Subcutaneous adipose tissue (tissue), 4 donors: ENCODE results near the gene DTNBP1. TPM values are rescaled to one million over a fixed set of nuclear protein-coding genes. Genes with fewer than 3 reads are reported as not detected.

Experiments
- CTCF ChIP-seq: fragments of 450-650 bp; IDR thresholded peaks from one replicate; pipeline ENCODE4 v1.5.1; 2016; ENCODE audit warnings: low read depth, mild to moderate bottlenecking, control low read depth, antibody characterized with exemption, moderate library complexity
- total RNA-seq, 4 donors: library from RNA; depleted of rRNA; stranded (reverse); fragments of >200 nt; gene quantifications; one replicate each; pipeline ENCODE4 v1.1.0, GENCODE V29; 2016

The DTNBP1 gene
- total RNA-seq, 4 donors from 2014 or later, result 7.7 to 15.9 (median 12.5) TPM

GRCh38 chr6:15622045-15622740 lies 40.6 kb downstream of the DTNBP1 start:
- TF ChIP-seq CTCF, result no peak

GRCh38 chr6:15621203-15622044 lies 41.4 kb downstream of the DTNBP1 start:
- TF ChIP-seq CTCF, result no peak

- TF ChIP-seq CTCF, result no peak
Observed at GRCh38 chr6:15620611-15621010, 42.2 kb downstream of the DTNBP1 start.

- no peak for TF ChIP-seq CTCF
Observed at GRCh38 chr6:15619330-15619729, 43.5 kb downstream of the DTNBP1 start.

- no peak for TF ChIP-seq CTCF
Observed at GRCh38 chr6:15618685-15619084, 44.1 kb downstream of the DTNBP1 start.

GRCh38 chr6:15616261-15616660 lies 46.6 kb downstream of the DTNBP1 start:
- TF ChIP-seq CTCF, result no peak

- TF ChIP-seq CTCF, result no peak
Observed at GRCh38 chr6:15615802-15616201, 47.0 kb downstream of the DTNBP1 start.
